T-helper 2 cell (primary cell): ENCODE results near the gene RNF217.

ENCODE experiments used
- DNase-seq, 5 experiments: peaks; one replicate each; pipeline versions ENCODE4 v3.0.0 to v3.0.0-alpha.2; 2012 to 2022

The RNF217 gene

DNA sequence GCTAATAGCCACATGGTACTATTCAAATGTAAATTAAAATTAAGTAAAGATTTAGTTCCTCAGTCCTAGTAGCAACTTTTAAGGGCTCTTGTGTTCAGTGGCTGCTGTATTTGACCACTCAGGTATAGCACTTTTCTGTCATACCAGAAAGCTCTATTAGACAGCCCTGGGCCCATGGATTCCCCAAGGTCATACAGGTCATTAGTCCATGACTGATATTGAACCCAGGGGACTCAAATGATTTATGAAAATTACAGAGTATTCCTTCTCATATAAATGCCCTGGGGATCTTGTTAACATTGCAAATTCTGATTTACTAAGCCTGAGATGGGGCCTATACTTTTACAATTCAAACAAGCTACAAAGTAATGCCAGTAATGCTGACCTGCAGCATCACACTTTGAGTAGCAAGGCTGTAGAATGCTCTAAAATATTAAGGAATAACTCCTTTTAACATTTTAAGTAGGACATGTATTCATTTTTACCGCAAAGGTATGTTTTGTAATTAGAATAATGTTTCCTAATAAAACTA, 29.6 kb downstream of the RNF217 start:
- DNase-seq, result no peak

DNA sequence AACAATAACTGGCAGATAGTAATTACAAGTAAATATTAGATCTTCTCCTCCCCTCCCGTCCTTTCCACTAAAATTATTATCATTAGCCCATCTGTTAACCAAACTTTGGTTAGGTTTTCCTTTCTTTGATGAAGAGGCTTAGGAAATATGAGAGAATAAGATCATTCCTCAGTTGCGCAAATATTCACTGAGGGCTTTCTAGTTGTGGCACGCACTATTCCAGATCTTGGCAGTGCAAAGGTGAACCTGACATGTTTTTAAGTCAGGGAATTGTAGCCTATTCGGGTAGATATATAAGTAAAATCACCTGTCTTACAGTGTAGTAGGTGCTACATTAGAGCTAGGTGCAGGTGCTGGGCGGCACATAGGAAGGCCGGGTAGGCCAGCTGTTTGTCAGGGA, 31.1 kb downstream of the RNF217 start:
- no peak for DNase-seq

DNA sequence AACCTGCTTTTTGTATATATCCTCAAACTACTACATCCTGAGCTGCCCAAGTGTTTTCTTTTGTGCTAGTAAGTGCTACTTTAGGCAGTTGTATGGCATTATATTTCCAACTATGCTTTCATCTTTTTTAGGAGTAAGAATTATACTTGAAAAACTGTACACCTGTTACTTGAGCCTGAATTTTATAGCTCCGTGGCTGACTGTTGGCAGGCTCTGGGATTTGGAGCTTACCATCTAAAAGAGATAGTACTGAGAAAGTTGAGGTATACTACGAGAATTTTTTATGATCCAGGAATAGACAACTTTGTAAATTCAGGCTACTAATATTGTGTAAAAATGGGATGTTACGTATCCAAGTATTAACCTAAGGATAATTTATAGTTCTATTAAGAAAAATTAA, 32.4 kb downstream of the RNF217 start:
- DNase-seq, result no peak

DNA sequence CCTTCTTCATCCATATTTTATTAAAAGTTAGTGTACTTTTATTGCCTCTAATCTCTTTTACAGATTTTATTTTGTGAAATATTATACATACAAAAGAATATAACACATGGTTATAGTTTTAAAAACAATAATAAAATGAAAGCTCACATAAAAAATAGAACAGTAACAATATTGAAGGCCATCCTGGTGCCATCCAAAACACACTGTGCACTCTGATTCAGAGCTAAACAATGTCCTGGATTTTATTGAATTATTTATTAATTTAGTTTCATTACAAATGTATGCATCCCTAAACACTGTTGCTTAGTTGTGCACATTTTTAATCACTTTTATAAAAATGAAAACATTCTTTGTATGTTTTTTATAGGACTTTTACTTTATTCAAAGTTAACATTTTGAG, 32.9 kb downstream of the RNF217 start:
- no peak for DNase-seq

DNA sequence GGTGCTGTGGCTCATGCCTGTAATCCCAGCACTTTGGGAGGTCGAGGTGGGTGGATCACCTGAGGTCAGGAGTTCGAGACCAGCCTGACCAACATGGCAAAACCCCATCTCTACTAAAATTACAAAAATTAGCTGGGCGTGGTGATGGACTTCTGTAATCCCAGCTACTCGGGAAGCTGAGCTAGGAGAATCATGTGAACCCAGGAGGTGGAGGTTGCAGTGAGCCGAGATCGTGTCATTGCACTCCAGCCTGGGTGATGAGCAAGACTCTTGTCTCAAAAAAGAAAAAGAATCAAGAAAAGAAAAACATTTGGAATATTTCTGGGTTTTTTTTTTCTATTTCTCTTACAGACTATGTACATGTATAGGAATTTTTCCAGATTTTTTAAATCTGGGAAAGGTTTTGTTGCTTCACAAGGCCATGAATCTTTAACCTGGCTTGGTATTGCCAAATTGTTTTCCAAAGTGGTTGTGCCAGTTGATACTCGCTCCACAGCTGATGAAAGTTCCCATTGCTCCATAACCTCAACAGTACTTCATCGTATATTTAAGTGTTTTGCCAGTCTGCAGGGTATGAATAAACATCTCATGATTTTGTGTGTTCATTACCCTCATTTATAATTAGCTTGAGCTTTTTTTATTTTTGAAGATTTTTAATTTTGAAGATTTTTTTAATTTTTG, 33.5 kb downstream of the RNF217 start:
- no peak for DNase-seq

DNA sequence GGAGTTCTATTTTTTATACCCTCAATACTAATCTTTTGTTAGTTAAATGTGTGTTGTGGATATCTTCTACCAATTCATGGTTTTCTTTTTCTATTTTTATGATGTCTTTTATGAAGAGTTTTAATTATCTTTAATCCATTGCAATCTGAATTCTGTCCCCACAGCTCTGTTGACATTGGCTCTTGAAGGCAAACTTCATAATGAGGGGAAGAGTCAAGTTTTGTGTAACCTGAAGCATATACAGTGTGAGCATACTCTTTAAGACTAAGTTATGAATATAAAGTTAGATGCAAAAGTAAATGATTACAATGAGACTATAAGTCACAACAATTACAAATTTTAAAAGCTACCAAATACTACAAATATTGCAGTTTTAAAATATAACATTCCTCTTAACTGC, 34.2 kb downstream of the RNF217 start:
- no peak for DNase-seq

DNA sequence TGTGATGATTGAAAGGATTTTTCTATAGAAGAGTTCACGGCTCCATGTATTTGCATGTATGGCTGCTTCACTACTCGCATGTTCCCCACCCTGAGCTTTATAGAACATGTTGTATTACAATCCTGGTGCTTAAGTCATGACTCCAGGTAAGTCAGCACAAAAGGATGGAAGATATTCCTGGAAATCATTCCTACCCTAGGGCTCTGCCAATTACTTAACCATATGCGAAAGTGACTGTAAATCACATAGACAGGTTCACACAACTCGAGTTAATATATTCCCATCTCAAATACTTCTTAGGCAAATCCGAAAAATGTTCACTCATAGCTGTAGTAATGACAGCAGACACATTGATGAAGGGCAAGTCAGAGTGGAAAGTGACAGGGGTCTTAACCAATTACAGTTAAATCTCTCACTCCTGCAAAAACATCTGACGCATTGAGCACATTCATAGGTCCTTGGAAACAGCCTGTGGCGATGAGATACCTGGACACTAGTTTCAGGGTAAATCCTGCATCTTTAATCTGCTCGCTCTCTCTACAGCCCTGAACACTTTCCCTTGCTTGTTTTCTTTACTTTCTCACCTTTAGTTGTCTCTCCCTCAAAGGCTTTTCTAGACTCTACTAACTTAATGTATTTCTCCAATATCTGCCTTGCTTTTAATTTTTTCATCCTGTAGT, 35.1 kb downstream of the RNF217 start:
- DNase-seq, result no peak

DNA sequence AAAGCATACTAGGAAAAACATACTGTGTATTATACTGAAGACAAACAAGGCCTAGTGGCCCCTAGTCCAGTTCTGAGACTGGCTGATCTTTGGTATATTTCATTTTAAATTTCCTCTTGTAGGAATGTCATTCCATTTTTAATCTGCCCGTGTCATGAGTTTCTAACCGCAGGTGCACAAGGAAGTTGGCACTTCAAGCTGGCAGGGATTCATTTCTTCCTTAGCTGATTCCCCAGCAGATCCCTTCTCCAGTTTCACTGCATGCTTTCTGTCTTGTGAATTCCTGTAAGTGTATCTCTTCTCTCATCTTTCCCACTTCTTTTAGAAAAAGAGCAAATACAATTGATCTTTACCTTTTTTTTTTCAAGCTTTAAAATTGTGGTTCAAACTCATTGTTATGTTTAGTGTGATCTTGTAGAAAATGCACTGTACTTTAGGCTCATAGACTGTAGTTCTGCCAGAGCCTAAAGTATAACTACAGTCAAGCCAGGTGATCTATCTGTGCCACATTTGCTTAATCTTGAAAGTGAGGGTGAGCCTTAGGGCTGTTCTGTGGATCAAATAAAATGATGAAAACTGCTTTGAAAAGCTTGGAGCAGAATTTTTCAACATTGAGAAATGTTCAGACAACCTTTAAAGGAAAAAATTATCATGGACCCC, 37.0 kb downstream of the RNF217 start:
- DNase-seq, result no peak

DNA sequence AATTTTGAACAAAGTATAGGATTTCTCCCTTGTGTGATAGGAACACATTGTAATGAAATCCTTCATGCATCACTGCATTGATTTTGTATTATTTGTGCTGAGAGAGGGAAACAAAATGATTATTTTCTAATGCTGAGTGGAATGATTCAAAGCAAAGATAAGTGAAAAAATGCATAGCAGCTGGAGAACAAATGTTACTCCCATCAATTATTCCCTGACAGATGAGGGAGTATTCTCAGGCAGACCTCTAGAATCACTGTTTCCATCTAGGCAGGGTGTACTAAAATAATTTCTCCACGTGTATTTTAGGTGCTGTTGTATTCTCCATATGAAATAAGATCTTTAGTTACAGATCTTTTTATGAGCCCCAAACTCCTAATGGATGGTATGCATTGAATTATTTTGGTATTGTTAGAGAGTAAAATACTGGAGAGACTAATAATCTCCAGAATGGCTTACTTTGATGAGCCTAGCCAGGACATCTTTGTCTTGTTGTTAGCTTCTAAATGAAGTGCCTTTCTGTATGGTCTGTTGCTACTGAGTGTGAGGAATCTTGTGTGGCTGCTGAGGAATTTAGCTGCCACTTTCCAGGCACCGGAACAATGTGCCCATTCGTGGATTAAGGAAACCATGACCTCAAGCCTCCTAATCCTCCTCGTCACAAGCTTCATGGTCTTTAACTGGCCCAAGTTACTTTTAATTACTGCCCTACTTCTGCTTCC, 39.6 kb downstream of the RNF217 start:
- DNase-seq, result no peak

DNA sequence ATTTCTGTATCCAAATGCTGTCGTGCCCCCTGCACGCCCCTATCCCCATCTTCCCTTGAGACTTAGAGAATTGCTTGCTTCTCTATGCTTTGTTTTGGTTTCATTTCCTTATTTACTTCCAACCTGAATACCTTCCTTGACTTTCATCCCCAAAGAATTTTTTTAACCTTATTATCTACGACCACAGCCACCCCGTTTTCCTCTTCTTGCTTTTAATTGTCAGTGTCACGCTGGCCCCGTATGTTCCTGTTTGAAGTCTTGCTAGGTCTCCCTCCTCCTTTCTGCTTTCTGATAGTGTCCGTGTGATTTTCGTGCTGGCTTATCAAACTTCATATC, 40.1 kb downstream of the RNF217 start:
- no peak for DNase-seq

DNA sequence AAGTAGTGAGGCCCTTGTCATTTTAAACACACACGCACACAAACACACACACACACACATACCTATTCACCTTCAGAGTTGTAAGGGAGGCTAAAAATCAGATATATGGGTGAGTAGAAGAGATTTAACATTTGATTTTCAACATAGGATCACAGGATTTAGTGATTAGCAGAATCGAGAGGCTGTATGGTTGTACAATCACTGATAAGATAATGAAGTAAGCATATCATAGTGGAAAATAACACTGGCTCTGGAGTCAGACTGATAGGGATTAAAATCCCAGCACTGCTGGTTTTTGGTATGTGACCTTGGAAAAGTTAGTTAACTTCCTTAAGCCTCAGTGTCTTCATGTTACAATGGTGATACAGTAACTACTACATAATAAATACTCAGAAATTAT, 40.8 kb downstream of the RNF217 start:
- DNase-seq, result no peak

DNA sequence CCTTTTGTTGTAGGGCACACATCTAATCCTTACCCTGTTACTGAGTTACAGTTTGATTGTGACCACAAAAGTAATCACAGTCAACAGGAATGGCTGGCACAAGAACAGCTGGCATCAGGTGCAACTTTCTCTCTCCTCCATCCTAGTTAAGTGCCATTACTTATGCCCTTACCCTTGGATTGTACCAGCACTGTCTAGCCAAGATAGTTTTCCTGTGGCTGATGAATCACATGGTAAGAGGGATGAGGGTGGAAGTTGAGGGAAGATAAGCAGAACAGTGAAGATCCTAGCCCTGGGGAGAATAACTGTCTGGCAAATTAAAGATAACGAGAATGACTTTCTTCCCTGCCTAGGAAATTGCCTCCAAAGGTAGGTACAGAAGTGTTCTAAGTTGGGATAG, 42.0 kb downstream of the RNF217 start:
- no peak for DNase-seq

DNA sequence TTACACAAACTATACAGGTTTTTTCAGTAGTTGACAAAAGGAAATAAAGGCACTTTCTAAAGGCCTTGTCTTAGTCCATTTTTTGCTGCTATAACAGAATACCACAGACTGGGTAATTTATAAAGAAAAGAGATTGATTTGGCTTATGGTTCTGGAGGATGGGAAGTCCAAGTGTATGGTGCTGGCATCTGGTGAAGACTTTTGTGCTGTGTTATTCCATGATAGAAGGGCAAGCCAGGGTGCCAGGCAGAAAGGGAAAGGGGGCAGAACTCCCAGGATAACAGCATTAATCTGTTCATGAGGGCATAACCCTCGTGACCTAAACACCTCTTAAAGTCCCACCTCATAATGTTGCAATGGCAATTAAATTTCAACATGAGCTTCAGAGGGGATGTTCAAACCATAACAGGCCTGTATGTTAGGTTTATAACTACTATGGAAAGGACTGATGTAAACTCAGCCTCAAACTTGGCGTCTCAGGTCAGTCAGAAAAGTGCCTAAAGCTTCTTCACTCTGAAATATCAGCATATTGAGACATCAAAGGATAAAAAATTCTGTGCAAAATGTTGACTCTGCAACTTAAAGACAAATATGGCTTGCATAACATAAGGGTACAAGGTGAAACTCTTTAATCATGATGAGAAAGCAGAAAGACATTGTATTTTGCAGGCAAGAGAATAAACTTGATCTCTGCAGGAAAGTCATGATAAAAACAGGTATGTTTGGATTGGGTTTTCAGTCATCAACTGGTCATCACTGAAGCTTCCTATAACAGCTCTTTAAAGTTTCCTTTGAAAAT, 42.8 kb downstream of the RNF217 start:
- DNase-seq, result no peak

DNA sequence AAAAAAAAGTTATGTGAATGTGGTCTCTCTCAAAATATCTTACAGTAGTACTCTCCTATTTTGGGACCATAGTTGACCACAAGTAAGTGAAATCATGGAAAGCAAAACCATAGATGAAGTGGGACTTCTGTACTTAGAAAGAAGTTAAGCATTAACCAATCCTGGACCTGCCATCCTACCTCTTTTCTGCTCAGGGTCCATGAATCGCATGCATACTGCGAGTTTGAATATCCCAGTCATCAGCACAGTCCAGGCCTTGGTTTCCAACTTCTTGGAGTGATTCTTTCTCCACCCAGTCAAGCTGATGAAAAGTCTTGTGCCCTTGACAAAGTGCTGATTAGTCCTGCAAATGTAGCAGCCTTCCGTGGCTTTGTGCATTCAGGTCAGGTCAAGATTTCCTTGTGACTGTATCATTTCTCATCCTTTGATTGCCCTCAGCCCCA, 46.0 kb downstream of the RNF217 start:
- no peak for DNase-seq

DNA sequence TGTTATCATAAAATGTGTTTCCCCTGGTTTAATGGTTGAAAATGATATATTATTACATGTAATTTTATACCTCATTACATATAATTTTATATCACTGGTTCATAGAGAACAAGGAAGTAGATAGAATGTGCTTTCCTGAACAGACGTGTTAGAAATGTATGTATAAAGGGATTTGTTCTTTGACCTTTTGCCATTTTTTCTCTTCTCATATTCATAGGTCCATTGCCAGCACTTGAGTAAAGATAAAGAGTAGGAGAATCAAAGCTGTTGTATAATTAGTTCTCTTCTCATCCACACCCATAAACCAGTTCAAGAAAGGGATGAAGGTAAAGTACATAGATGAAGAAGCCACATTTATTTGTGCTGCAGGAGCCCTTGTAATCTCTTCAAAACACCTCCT, 46.7 kb downstream of the RNF217 start:
- no peak for DNase-seq

DNA sequence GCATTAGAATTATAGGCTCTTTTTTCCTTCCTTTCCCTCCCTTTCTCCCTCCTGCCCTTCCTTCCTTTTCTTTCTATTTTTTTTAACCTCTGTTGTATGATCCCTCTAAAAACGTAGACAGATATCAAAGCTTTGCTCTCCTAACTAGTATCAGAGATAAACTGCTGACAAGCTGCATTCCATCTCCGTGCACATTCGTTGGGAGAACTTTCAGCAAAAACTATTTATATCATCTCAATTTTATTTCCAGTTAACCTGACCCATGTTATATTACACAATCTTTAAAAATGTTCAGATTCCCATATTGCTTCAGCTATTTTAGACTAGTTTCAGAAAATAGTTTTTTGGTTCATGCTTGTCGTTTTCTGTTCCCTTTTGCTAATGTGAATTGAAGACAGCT, 47.3 kb downstream of the RNF217 start:
- DNase-seq, result no peak

DNA sequence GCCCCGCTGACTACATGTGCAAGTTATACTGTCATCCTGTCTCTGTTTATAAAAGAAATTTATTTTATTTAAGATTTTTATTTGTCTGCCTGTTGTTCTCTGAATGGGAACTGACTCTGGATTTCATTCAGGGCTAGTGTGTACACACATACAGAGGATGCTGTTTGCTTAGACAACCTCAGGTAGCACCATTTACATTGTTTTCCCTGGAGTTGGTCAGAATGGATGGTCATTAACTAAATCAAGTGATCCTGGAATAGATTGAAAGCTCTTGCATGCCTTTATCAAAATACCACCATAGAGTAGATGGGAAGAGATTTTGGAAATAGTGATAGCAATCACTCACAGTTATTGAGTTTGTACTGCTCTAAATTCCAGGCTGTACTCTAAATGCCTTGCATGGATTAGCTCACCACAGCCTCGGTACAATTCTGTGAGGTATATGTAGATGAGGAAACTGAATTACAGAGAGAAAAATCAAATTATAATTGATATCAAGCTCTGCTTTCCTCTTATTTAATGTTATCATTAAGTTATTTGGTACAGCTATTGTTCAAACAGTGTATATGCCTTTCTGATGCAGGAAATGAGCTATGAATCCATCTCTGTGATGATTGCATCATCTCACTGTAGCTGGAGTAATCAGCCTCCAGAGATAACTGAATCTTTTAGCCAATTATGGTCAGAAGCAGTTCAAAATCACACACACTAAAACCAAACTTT, 51.9 kb downstream of the RNF217 start:
- DNase-seq, result no peak

DNA sequence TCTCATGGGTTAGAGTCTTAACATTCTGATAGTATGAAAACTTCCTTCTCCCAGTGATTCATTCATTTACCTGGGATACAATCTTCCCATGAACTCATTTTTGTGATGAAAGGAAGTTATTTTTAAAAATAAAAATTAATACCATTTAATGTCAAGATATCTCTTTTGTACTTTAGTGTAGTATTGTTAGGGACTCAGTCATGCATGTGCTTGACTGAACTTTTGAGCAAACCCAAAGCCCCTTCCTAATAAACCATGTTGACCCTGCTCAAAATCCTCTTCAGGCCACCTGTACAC, 52.4 kb downstream of the RNF217 start:
- no peak for DNase-seq

DNA sequence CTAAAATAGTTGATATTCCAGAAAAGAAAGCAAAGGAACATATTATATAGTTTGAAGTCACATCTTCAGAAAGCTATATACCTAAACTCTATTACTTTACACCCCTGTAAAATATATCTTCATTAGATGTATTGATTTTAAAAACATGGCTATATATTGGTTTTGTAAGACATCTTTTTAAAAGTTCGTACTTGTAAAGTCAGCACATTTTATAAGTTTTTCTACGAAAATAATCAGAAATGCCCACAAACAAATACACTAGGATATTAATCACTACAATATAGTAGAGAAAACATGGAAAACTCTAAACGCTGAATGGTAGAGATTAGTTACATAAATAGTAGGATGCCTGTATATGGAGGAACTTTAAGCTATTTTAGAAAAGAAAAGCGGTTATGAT, 52.9 kb downstream of the RNF217 start:
- DNase-seq, result no peak

DNA sequence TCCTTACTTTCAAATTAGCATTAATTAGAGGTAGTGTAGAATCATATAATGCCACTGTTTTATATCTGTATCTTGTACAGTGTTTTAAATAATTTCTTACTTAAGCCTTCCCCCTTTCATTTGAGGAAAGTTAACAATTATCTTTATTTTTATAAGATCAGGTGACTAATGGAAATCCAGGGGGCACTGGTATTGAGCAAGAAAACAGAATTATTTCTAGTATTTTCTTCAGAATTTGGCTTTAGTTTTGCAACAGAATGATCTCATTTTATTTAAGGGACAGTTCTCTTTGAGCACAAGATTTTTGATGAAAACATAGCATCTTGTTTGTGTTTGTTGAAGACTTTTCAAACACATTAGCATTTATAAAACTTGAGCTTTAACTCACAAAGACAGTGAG, 55.9 kb downstream of the RNF217 start:
- DNase-seq, result no peak

DNA sequence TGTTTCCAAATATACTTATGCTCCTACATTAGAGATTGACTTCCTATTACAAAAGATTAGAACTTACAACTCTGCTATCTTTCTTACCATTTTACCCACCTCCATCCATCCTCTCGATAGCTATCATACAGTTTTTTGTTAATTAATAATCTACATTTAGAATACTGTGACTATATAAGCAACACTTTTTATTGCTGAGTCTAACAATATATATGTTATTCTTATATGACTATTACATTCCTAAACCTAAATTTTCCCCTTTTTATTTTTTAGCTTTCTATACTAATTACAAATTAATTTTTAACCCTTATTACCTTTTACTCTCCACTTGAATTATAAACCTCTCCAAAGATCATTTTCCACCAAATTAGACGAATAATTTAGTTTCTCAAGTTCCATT, 57.0 kb downstream of the RNF217 start:
- no peak for DNase-seq

DNA sequence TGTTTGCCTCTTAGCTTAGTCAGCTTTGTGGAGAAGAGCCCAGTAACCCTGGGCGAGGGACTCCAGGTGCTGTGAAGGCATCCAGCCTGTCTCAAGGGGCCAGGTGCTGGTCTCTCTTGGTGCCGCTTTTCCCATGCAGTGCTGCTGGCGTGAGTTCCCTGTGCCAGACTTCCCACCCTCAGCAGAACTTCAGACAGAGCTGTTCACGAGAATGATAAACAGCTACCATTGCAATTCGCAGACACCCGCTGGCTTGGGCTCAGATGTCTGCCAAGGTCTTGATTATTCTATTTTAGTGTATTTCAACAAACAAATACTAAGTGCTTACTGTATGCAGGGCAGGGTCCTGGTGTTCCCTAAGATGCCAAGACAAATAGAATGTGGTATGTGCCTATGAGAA, 57.7 kb downstream of the RNF217 start:
- no peak for DNase-seq
